Esophagus muscularis mucosa (tissue), 4 donors: Measurements from ENCODE around the gene NEDD8. TPM values are rescaled to one million over a fixed set of nuclear protein-coding genes. Genes with fewer than 3 reads are reported as not detected.

Experiments
- DNase-seq: peaks from one replicate; pipeline ENCODE4 v3.0.0-alpha.2; 2017; ENCODE audit errors: extremely low spot score
- H3K27ac ChIP-seq, 4 donors: fragments of 200-600 bp; sonication (generic); replicated peaks in 1 of 4; 1 replicate in 3 of 4; 2 replicates in 1 of 4; pipeline ENCODE4 v1.5.1; 2016 to 2019; ENCODE audit warnings: mild to moderate bottlenecking in 1 of 4
- H3K27me3 ChIP-seq, 4 donors: fragments of 200-600 bp; sonication (generic); one replicate each; pipeline versions ENCODE4 v1.5.1 to v1.6.0; 2016 to 2019
- H3K36me3 ChIP-seq, 4 donors: fragments of 200-600 bp; sonication (generic); one replicate each; pipeline ENCODE4 v1.5.1; 2016 to 2019
- H3K4me1 ChIP-seq, 4 donors: fragments of 200-600 bp; sonication (generic); one replicate each; pipeline ENCODE4 v1.5.1; 2016 to 2019
- H3K4me3 ChIP-seq, 4 donors: fragments of 200-600 bp; sonication (generic); 1 replicate in 2 of 4; 2 replicates in 2 of 4; pipeline ENCODE4 v1.5.1; 2016 to 2019; ENCODE audit warnings: mild to moderate bottlenecking in 4 of 4, moderate library complexity in 1 of 4
- H3K9me3 ChIP-seq, 4 donors: fragments of 200-600 bp; sonication (generic); 1 replicate in 3 of 4; 2 replicates in 1 of 4; pipeline ENCODE4 v1.5.1; 2016 to 2019
- CTCF ChIP-seq, 3 experiments: fragments of 200-600 bp in 2 of 3; fragments of 450-650 bp in 1 of 3; sonication (generic) in 2 of 3; IDR thresholded peaks; one replicate each; pipeline ENCODE4 v1.5.1; 2017 to 2019; ENCODE audit warnings: antibody characterized with exemption in 3 of 3, mild to moderate bottlenecking in 2 of 3, moderate library complexity in 1 of 3
- EP300 ChIP-seq: sonication (generic); formaldehyde crosslinking; IDR thresholded peaks from one replicate; pipeline ENCODE4 v1.6.1; 2017; ENCODE audit warnings: antibody characterized with exemption
- POLR2A ChIP-seq: fragments of 450-650 bp; IDR thresholded peaks from one replicate; pipeline ENCODE4 v1.6.1; 2017; ENCODE audit warnings: antibody characterized with exemption, moderate library complexity, mild to moderate bottlenecking, low read depth
- POLR2AphosphoS5 ChIP-seq, 2 donors: sonication (generic); formaldehyde crosslinking; IDR thresholded peaks; one replicate each; pipeline ENCODE4 v1.6.1; 2017; ENCODE audit warnings: antibody characterized with exemption in 2 of 2
- WGBS: methylation state at CpG from one replicate; pipeline ENCODE4 v1.1.5; 2018; 5-methylcytosine and 5-hydroxymethylcytosine counted together
- intact Hi-C: fragments of 100-400 bp; cut with DNase I; formaldehyde crosslinking; loops from one replicate; pipeline ENCODE4 v1.15.1; 2023
- total RNA-seq, 4 donors: library from RNA; depleted of rRNA; stranded (reverse); fragments of >200 nt; gene quantifications; one replicate each; pipeline versions ENCODE4 v1.1.0 to v1.2.1, GENCODE V29; 2016

The NEDD8 gene
- total RNA-seq, 4 donors from 2014 or later = 117 to 152 (median 131) TPM

GRCh38 chr14:24232645-24233537 lies 724 bp upstream of the NEDD8 start, which contains the start of gene GMPR2:
GMPR2 (plus strand) TSS chr14:24232929; CDS start chr14:24233254, 325 bp downstream.
- Histone ChIP-seq H3K4me1 (peaks cover 30 to 52% (median 41%) of the 10 kb centered on the region in 4 donors), H3K4me3 (peak within 1 kb of the TSS; percentile 89 to 97 (median 92)), H3K36me3 (peaks cover 22 to 46% (median 32%) of the 10 kb centered on the region in 4 donors), H3K27ac (peak within 1 kb of the TSS; percentile 86 to 94 (median 92)), H3K27me3 (no peaks in the 10 kb centered on the region), H3K9me3 (no peaks in the 10 kb centered on the region)
- no peak for TF ChIP-seq EP300
- peak; percentile 34 to 51 for TF ChIP-seq POLR2AphosphoS5 (IDR thresholded peaks at IDR 0.05)
- TF ChIP-seq POLR2A = no peak
- no peak for TF ChIP-seq CTCF (IDR thresholded peaks at IDR 0.05)
- intact Hi-C loops = no loop called here
- WGBS = 10% methylated on average over 18 of the region's 38 CpGs
- no peak for DNase-seq

- peaks cover 10 to 40% (median 24%) of the 10 kb centered on the region in 4 donors for H3K36me3 ChIP-seq
- no peak for DNase-seq
- TF ChIP-seq POLR2A (no peak), EP300 (no peak), POLR2AphosphoS5 (IDR thresholded peaks at IDR 0.05) (no peak), CTCF (IDR thresholded peaks at IDR 0.05) (no peak)
- peak overlapping the region; percentile 89 to 97 (median 92) for H3K4me3 ChIP-seq
- no peaks in the 10 kb centered on the region for H3K9me3 ChIP-seq
- WGBS = 13% methylated on average over 20 of the region's 23 CpGs
- peak overlapping the region; percentile 86 to 94 (median 92) for H3K27ac ChIP-seq
- intact Hi-C loops = no loop called here
- peaks cover 30 to 49% (median 37%) of the 10 kb centered on the region in 4 donors for H3K4me1 ChIP-seq
- no peaks in the 10 kb centered on the region for H3K27me3 ChIP-seq
Observed at GRCh38 chr14:24231263-24232120, 675 bp downstream of the NEDD8 start.

GRCh38 chr14:24228902-24229301 lies 3.3 kb downstream of the NEDD8 start:
- 96% methylated on average over 1 of the region's 1 CpG for WGBS
- intact Hi-C loops = no loop called here
- DNase-seq = no peak

GRCh38 chr14:24226473-24226872 lies 5.7 kb downstream of the NEDD8 start:
- Histone ChIP-seq H3K27me3 (no peaks in the 10 kb centered on the region), H3K4me1 (peaks cover 14 to 28% (median 18%) of the 10 kb centered on the region in 4 donors), H3K4me3 (no peak overlapping the region), H3K36me3 (peaks cover 0 to 19% (median 13%) of the 10 kb centered on the region in 4 donors), H3K27ac (no peak overlapping the region), H3K9me3 (no peaks in the 10 kb centered on the region)
- WGBS = 80% methylated on average over 1 of the region's 1 CpG
- intact Hi-C loops = no loop called here
- no peak for TF ChIP-seq POLR2A
- TF ChIP-seq EP300 = no peak
- no peak for TF ChIP-seq CTCF (IDR thresholded peaks at IDR 0.05)
- no peak for TF ChIP-seq POLR2AphosphoS5 (IDR thresholded peaks at IDR 0.05)
- DNase-seq = no peak

More at GRCh38 chr14:24228902-24229301, 3.3 kb downstream of the NEDD8 start:
- H3K27me3 ChIP-seq = no peaks in the 10 kb centered on the region
- TF ChIP-seq POLR2A (no peak), POLR2AphosphoS5 (IDR thresholded peaks at IDR 0.05) (no peak)
- H3K27ac ChIP-seq = no peak overlapping the region
- H3K9me3 ChIP-seq = no peaks in the 10 kb centered on the region
- peaks cover 24 to 42% (median 32%) of the 10 kb centered on the region in 4 donors for H3K4me1 ChIP-seq
- H3K4me3 ChIP-seq = no peak overlapping the region
- peaks cover 0 to 19% (median 13%) of the 10 kb centered on the region in 4 donors for H3K36me3 ChIP-seq
